Memory B cell (primary cell): ENCODE measurements around the gene SMC3.

ENCODE experiments used
- ATAC-seq: fragments of 150-1000 bp; cut with Tn5 transposase; 2 replicates; pipeline ENCODE4 v1.10.0; 2021; ENCODE audit warnings: low read depth, mild to moderate bottlenecking, moderate library complexity
- DNase-seq, 2 donors: peaks; one replicate each; pipeline ENCODE4 v3.0.0; 2022; ENCODE audit warnings: low spot score in 2 of 2
- H3K27ac Mint-ChIP-seq: one replicate; pipeline ENCODE4 v1.8.0; 2022; ENCODE audit warnings: mild to moderate bottlenecking, moderate library complexity, mixed read lengths
- H3K27me3 Mint-ChIP-seq: one replicate; pipeline ENCODE4 v1.8.0; 2022; ENCODE audit warnings: mixed read lengths
- H3K36me3 Mint-ChIP-seq: one replicate; pipeline ENCODE4 v1.8.0; 2022; ENCODE audit warnings: mild to moderate bottlenecking, mixed read lengths
- H3K4me1 Mint-ChIP-seq: one replicate; pipeline ENCODE4 v1.8.0; 2022; ENCODE audit warnings: mixed read lengths
- H3K4me3 Mint-ChIP-seq: one replicate; pipeline ENCODE4 v1.8.0; 2022; ENCODE audit warnings: mild to moderate bottlenecking, moderate library complexity, mixed read lengths
- H3K9me3 Mint-ChIP-seq: one replicate; pipeline ENCODE4 v1.8.0; 2022; ENCODE audit warnings: mixed read lengths

SMC3 gene

GRCh38 chr10:110644598-110645462 is 77.3 kb downstream of the SMC3 start:
- no peak for DNase-seq

GRCh38 chr10:110646417-110647135 is 79.1 kb downstream of the SMC3 start:
- no peak overlapping the region for H3K4me3 Mint-ChIP-seq
- no peaks in the 10 kb centered on the region for H3K36me3 Mint-ChIP-seq
- no peak for ATAC-seq
- H3K4me1 Mint-ChIP-seq, result peaks cover 18% of the 10 kb centered on the region
- H3K9me3 Mint-ChIP-seq, result peaks cover 1% of the 10 kb centered on the region
- peaks cover 33% of the 10 kb centered on the region for H3K27me3 Mint-ChIP-seq
- H3K27ac Mint-ChIP-seq, result no peak overlapping the region
- DNase-seq, result no peak

More at GRCh38 chr10:110644598-110645462, 77.3 kb downstream of the SMC3 start:
- peaks cover 12% of the 10 kb centered on the region for H3K4me1 Mint-ChIP-seq
- peaks cover 1% of the 10 kb centered on the region for H3K9me3 Mint-ChIP-seq
- H3K36me3 Mint-ChIP-seq, result no peaks in the 10 kb centered on the region
- no peak for ATAC-seq
- peak overlapping the region; percentile 44 for H3K4me3 Mint-ChIP-seq
- peaks cover 32% of the 10 kb centered on the region for H3K27me3 Mint-ChIP-seq
- H3K27ac Mint-ChIP-seq, result no peak overlapping the region

GRCh38 chr10:110647136-110647430 is 79.6 kb downstream of the SMC3 start:
- Mint-ChIP-seq H3K27me3 (peaks cover 33% of the 10 kb centered on the region), H3K27ac (no peak overlapping the region), H3K4me1 (peaks cover 18% of the 10 kb centered on the region), H3K36me3 (no peaks in the 10 kb centered on the region), H3K9me3 (peaks cover 1% of the 10 kb centered on the region), H3K4me3 (no peak overlapping the region)
- ATAC-seq (no peak), DNase-seq (no peak)

- H3K9me3 Mint-ChIP-seq, result no peaks in the 10 kb centered on the region
- no peak overlapping the region for H3K27ac Mint-ChIP-seq
- DNase-seq, result no peak
- H3K27me3 Mint-ChIP-seq, result peaks cover 25% of the 10 kb centered on the region
- no peak for ATAC-seq
- H3K4me3 Mint-ChIP-seq, result no peak overlapping the region
- peaks cover 11% of the 10 kb centered on the region for H3K4me1 Mint-ChIP-seq
- H3K36me3 Mint-ChIP-seq, result no peaks in the 10 kb centered on the region
Observed at GRCh38 chr10:110648692-110649346, 81.3 kb downstream of the SMC3 start.

GRCh38 chr10:110649347-110650264 is 82.1 kb downstream of the SMC3 start:
- Mint-ChIP-seq H3K9me3 (no peaks in the 10 kb centered on the region), H3K4me1 (peaks cover 11% of the 10 kb centered on the region), H3K4me3 (peak overlapping the region; percentile 2), H3K27me3 (peaks cover 25% of the 10 kb centered on the region), H3K36me3 (no peaks in the 10 kb centered on the region), H3K27ac (no peak overlapping the region)
- DNase-seq (no peak), ATAC-seq (peak; percentile 66)

- Mint-ChIP-seq H3K4me3 (no peak overlapping the region), H3K9me3 (no peaks in the 10 kb centered on the region), H3K27ac (no peak overlapping the region), H3K27me3 (peaks cover 20% of the 10 kb centered on the region), H3K4me1 (peaks cover 11% of the 10 kb centered on the region), H3K36me3 (no peaks in the 10 kb centered on the region)
- ATAC-seq (peak; percentile 62), DNase-seq (no peak)
Observed at GRCh38 chr10:110650265-110650668, 82.8 kb downstream of the SMC3 start.

GRCh38 chr10:110651044-110651958 is 83.8 kb downstream of the SMC3 start:
- Mint-ChIP-seq H3K27ac (no peak overlapping the region), H3K4me3 (no peak overlapping the region), H3K27me3 (peaks cover 20% of the 10 kb centered on the region), H3K4me1 (peaks cover 11% of the 10 kb centered on the region), H3K9me3 (no peaks in the 10 kb centered on the region), H3K36me3 (no peaks in the 10 kb centered on the region)
- no peak for ATAC-seq
- no peak for DNase-seq

- Mint-ChIP-seq H3K4me1 (peaks cover 11% of the 10 kb centered on the region), H3K36me3 (no peaks in the 10 kb centered on the region), H3K27ac (no peak overlapping the region), H3K27me3 (peaks cover 21% of the 10 kb centered on the region), H3K9me3 (no peaks in the 10 kb centered on the region), H3K4me3 (no peak overlapping the region)
- ATAC-seq (no peak), DNase-seq (no peak)
Observed at GRCh38 chr10:110652475-110653118, 85.1 kb downstream of the SMC3 start.
